NK-92 treated with Interleukin-12 subunit alpha and Interleukin-12 subunit beta, amount 100 ng/mL, for 24 hours (cell line): ENCODE results near the gene GFER.

Source experiments
- DNase-seq: peaks from one replicate; lab custom pipeline; 2025; lab: John Stamatoyannopoulos, UW

GFER gene

DNA sequence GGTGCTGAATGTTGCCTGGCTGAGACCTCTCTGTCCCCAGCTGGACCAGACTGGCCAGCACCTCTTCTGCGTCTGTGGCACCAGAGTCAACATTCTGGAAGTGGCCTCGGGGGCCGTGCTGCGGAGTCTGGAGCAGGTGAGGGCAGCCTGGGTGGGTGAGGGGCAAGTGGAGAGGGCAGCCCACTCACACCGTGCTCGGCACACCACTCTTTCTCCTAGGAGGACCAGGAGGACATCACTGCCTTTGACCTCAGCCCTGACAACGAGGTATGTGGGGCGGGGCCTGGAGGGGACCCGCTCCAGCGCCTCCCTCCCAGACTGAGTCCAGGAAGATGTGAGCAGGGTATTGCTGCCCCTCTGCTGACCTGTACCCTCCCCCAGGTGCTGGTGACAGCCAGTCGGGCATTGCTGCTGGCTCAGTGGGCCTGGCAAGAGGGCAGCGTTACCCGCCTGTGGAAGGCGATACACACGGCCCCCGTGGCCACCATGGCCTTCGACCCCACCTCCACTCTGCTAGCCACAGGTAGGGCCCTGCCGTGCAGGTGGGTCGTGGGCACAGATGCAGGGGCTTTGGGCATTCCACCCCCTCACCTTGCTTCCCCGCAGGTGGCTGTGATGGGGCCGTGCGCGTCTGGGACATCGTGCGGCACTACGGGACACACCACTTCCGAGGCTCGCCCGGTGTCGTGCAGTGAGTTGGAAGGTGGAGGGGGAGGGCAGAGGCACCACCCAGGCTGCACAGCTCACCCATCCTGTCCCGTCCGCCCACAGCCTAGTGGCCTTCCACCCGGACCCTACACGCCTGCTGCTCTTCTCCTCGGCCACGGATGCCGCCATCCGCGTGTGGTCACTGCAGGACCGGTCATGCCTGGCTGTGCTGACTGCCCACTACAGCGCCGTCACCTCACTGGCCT is 9.6 kb upstream of the GFER start:
- no peak for DNase-seq

DNA sequence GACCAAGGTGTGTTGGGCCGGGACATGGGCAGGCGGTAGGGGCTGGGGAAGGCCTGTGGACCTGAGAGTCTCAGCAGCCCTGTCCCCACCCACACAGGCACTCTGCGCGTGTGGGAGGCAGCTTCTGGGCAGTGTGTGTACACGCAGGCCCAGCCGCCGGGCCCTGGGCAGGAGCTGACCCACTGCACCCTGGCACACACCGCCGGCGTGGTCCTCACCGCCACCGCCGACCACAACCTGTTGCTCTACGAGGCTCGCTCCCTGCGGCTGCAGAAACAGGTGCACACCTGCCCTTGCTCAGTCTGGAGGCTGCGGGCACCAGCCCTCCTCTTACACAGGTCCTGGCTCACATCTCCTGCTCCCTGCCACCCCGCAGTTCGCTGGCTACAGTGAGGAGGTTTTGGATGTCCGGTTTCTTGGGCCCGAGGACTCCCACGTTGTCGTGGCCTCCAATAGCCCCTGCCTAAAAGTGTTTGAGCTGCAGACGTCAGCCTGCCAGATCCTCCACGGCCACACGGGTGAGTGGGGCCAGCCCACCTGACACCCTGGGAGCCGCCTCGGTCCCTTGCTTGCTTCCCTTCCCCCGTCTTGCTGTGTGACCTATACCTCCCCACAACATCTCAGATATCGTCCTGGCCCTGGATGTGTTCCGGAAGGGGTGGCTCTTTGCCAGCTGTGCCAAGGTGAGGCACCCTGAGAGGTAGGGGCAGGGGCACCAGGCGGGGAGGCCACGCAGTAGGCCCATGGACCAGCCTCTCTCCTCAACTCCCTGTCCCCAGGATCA is 8.4 kb upstream of the GFER start:
- no peak for DNase-seq

DNA sequence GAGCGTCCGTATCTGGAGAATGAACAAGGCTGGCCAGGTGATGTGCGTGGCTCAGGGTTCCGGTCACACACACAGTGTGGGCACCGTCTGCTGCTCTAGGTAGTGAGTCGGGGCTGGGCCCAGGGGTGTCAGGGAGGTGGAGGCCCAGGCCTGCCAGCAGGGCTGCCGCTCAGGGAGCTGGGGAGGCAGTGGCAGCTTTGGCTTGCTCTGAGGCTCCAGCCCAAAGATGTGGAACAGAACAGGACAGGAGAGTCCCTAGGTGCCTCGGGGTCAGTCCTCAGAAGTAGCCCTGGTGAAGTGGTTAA is 7.8 kb upstream of the GFER start:
- no peak for DNase-seq

DNA sequence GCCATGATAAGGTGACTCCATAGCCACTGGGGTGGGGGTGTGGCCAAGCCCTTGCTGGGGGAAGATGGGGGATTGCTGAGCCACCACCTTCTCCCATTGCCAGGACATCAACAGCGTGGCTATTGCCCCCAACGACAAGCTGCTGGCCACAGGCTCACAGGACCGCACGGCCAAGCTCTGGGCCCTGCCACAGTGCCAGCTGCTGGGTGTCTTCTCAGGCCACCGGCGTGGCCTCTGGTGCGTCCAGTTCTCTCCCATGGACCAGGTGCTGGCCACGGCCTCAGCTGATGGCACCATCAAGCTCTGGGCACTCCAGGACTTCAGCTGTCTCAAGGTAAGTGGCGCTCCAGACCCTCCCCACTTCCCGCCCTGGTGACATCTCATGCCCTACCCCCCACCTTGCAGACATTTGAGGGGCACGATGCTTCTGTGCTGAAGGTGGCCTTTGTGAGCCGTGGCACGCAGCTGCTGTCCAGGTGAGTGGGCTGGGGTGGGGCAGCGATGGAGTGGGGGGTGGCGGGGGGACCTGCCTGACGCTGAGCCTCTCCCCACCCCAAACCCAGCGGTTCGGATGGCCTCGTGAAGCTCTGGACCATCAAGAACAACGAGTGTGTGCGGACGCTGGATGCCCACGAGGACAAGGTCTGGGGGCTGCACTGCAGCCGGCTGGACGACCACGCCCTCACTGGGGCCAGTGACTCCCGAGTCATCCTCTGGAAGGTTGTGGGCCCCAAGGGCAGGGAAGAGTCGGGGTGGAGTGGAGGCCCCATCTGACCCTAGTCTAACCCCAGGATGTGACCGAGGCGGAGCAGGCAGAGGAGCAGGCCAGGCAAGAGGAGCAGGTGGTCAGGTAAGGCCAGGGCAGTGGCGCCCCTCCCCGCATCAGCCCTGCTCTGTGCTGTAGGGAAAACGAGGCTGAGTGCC is 6.8 kb upstream of the GFER start:
- no peak for DNase-seq

DNA sequence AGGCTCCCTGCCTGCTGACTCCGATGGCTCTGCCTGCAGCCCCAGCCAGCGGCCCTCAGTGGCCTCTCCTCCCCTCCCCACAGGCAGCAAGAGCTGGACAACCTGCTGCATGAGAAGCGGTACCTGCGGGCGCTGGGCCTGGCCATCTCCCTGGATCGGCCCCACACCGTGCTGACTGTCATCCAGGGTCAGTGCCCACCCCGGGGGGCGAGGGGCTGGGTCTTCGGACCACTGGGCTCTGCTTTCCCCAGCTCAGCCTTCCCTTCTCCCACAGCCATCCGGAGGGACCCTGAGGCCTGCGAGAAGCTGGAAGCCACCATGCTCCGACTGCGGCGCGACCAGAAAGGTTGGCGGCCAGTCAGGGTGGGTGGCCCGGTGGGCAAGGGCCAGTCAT is 6.1 kb upstream of the GFER start:
- DNase-seq = no peak

DNA sequence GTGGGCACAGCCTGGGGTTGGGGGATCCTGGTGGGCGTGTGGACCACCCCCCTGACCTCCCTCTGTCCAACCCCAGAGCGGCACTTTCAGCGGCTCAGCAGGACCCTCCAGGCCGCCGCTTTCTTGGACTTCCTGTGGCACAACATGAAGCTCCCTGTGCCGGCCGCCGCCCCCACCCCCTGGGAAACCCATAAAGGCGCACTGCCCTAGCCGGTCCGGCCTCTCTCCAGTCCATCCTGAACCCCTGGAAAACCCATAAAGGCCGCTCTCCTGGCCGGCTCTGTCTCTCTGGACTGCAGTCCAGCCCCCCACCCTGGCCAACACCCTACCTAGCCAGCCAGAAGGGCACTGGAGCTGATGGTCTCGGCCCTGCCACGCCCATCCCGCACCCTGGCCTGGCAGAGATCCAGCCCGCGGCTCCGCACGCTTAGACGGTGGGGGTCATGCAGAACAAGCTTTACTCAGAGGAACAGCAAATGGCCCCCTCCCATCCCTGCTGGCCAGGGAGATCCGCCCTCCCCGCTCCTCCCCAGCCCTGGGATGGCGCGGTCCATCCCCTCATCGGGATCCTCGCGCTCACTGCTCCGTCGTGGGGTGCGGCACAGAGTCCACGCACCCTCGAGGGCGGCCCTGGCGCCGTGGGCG is 5.4 kb upstream of the GFER start:
- no peak for DNase-seq

DNA sequence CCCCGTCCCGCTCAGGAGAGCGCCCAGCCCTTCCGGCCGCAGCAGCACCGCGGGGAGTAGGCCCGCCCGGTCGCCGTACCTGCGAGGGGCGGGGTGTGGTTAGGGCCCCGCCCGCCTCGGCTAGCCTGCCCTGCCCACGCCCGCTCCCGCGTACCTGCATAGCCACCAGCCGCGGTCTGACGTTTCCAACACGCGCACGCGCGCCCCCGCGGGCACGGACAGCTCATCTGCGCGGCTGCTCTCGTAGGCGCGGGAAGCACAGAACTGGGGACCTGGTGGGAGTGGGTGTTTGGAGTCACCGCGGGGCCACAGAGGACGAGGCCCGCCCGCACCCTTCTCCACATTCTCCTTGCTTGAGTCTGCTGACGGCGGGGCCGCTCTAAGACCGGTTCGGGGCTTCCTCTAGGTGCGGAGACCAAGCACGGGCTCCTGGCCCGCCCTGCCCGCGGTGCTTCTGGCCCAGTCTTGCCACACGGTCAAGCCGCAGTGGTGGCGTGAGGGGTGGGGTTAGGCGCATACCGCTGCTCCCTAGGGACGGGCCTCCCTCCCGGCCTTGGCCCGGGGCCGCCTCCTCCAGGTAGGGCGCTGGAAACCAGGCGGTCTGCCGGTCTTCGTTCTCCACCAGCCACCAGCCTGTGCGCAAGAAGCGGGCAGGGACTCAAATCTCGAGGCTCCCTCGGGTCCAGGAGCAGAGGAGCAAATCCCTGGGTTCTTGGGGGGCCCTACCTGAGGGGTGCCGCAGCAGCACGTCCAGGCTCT is 4.5 kb upstream of the GFER start:
- no peak for DNase-seq

DNA sequence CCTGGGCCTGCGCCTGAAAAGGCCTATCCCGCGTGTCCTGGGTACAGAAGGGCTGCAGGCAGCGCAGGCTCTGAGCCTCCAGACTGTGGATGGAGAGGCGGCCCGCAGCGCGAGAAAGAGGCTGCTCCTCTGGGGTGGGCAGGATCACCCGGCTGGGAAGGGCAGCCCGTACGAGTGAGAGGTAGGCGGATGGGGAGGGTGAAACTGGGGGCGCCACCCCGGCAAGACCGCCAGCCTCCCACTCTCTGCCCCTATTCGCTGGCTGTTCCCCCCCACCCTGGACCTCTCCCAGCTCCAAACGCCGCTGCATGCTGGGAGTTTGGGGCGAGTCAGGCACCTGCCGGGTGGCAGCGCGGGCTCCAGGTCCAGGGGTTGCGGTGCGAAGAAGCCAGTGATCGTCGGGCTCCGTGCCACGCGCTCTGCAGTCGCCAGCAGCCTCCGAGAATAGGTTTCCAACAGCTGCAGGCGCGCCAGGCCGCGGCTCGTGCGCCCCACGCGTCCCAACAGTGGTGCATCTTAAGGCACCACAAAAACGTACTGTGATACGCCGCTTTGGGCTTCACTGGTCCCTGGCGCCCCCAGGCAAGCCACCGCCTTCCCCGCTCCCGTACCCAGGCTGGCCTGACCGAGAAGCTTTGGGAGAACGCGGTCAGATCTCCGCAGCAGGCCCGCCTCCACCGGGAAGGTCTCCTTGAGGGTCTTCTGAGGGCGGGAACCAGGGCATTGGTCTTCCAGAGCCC is 3.8 kb upstream of the GFER start:
- DNase-seq = no peak

DNA sequence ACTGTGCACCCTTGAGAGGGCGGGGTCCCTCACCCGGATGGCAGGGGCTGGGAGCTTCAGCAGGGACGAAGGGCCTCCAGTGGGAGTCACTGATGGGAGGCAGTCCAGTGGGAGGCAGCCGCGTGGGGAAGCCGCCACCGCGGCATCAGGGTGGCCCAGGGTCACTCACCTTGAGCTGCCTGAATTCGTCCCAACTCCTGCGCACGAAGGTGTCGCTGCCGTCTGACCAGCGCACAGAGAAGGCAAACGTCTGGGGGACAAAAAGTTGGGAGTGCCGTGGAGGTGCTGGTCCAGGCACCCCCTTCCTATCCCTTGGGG is 3.3 kb upstream of the GFER start:
- no peak for DNase-seq

DNA sequence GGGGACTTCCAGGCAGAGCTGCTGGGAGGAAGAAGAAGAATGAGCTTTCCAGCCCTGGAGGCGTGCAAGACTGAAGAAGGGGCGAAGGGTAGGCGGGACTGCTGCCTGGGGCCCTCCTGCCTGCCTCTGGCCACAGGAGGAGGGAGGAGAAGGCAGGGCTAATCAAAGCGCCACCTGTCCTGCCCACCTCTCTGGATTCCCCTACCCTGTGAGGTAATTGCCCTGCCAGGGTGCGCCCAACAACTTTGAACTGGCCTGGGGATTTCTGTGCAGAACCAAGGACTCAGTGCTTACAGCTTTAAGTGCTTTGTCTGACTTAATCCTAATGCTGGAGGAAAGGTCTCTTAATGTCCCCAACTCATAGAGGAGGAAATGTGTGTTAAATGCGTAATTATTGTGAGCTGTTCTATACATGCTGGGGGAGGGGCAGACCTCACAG is 2.6 kb upstream of the GFER start, which contains the start of gene NOXO1:
Gene NOXO1, minus strand, starts transcription at position 72 of the 439 bp plus-strand sequence. CDS start 290 bp downstream, outside the sequence.
- DNase-seq = no peak

DNA sequence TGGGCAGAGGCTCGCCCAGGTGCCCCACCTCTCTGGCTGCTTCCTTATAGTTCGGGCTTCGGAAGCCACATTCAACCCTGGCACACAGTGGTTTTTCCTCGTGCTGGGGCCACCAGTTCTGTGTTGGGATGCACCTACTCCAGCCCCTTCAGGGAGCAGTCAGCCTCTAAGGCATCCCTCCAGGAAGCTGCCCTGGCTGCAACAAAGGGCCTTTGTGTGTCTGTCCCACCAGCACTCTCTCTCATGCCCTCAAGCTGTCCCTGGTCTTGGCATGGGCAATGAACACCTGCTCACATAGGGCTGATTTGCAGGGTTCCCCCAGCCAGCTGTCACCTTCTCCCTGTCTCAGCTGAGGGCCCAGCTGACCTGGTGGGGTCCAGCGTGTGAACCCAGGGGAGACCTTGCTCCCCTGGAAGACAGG is 2.0 kb upstream of the GFER start:
- DNase-seq = no peak

DNA sequence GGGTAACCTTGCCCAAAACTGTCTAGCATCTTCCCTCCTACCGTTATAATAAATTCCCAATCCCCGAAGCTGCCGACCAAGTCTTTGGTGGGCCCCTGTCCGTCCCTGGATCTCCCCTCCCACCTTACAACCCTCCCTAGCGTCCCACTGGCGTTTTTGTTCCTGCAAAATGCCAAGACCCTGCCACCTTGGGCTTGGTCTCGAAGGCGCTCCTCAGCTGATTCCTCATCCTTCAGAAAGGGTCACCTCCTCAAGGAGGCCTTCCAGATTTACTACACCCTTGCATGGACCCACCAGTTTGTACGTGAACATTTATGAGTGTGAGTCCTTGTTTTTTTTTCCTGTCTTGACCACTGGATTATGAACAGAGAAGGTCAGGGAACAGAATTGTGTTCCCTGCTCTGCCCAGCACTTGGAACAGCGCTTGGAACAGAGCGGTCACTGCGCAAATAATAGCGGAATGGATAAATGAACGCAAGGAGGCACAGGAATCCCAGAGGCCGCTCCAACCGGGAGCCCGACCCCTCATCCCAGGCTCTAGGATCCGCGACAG is 926 bp upstream of the GFER start:
- no peak for DNase-seq

DNA sequence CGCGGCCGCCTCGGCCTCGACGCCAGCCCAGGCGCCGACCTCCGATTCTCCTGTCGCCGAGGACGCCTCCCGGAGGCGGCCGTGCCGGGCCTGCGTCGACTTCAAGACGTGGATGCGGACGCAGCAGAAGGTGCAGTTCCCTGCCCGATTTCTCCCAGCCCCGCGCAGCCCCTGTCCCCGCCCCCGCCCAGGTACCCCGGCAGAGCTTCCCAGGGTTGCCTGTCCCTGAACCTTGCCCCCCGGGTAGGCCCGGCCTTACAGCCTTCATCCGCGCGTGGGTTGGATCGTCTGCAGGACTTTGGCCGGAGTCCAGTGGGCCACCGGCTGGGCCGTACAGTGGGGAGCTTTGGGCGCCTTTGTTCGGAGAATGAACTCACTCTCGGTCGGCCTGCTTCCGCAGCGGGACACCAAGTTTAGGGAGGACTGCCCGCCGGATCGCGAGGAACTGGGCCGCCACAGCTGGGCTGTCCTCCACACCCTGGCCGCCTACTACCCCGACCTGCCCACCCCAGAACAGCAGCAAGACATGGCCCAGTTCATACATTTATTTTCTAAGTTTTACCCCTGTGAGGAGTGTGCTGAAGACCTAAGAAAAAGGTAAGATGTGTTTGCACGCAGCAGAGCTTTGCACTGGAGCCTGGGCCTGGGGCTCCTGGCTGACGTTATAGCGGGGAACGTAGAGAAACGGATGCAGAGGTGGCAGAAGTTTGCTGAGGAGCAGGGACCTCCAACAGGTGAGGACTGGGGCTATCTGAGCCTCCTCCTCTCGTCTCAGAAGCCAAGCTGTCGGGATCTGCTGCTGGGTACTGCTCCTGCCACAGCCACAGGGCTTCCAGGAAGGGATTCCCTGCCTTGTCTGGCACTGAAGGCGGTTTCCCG is 593 bp downstream of the GFER start:
- DNase-seq = no peak

DNA sequence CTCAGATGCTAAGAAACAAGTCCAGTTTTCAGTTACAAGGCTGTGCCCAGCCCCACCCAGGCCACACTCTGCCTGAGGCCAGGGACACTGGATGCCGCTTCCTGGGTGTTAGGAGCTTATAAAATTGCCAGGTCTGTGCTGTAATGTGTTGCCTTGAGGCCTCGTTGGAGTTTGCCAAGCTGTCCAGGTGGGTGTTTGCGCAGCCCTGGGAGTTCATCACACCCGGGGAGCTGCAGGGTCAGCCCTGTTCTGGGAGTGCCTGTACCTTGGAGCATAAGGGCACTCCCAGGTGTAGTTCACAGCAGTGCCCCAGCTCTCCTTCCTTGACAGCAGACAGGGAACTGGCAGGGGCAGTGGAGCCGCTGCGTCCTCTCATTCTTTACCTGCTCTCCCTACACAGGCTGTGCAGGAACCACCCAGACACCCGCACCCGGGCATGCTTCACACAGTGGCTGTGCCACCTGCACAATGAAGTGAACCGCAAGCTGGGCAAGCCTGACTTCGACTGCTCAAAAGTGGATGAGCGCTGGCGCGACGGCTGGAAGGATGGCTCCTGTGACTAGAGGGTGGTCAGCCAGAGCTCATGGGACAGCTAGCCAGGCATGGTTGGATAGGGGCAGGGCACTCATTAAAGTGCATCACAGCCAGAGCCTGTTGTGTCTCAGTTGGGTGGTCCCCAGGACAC is 1.6 kb downstream of the GFER start:
- no peak for DNase-seq

DNA sequence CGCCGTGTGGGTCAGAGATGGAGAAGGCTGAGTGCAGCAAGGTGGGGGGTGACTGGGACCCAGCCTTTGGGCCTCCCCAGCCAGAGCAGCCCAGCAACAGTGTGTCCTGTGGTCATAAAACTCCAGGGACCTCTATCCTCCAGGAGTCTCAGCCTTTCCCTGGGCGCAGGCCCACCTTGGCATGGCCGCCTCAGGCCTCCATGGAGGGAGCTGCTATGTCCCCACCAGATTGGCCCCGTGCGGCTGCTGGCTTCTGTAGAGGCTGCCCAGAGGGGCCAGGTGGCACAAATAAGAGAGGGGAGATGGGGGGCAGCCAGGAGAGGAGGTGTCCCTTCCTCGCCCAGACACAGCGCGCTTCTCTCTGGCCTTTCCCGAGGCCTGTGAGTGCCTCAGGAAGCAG is 3.2 kb downstream of the GFER start:
- DNase-seq = no peak

DNA sequence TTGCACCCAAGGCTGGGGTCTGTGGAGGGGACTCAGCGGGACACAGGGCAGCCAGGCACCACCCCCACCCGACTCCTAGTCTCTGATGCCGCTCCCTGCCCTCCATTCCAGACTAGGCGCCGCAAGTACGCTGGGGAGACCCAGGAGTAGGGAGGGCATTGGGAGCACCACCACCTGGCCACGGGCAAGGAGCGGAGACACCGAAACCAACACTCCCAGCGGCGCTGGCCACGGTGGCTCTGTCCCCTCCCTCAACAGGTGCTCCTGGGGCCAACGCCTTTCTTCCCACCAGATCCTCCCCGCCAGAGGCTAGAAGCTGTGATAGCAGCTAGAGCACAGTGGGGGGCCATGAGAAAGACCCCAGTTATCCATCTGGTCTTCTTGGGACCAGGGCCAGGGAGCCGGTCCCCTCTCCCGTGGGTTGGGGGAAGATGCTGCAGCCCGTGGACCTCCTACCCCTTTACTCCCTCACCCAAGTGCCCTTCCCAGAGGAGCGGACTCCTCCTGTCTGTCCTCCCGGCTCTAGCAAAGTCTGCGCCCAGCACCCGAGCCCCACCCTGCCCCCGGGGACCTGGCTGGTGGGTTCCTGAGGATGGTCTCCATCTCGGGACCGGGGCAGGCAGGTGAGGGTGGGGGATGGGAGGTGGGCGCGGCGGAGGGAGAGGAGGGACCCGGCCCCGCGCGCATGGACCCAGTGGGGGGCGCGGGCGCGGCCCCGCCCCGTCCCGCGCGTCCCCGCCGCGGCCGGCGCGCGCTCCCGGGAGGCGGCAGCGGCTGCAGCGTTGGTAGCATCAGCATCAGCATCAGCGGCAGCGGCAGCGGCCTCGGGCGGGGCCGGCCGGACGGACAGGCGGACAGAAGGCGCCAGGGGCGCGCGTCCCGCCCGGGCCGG is 5.5 kb downstream of the GFER start, which contains the start of gene SYNGR3:
Gene SYNGR3, plus strand, starts transcription at position 762 of the 892 bp plus-strand sequence. CDS start 133 bp downstream, outside the sequence.
- no peak for DNase-seq

DNA sequence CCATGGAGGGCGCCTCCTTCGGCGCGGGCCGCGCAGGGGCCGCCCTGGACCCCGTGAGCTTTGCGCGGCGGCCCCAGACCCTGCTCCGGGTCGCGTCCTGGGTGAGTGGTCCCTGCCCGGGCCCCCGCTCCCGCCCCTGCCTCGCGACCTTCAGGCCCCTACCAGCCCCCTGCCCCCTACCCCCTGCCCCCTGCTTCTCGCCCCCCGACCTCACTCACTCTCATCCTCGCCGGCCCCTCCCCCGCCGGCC is 6.0 kb downstream of the GFER start:
- DNase-seq = no peak
